Limb (tissue), 2 donors: Measurements from ENCODE around the gene SNX27.
A peak's percentile ranks its signal among the peaks of the same experiment; 100 is the strongest.
"Not testable (repeated sequence)": the region's sequence is repeated elsewhere in the genome, so short reads cannot be mapped to it uniquely, and the experiment has no call there.

Experiments used
- DNase-seq, 2 donors: peaks; one replicate each; pipeline ENCODE4 v3.0.0-alpha.2; 2016; ENCODE audit errors: extremely low spot score in 2 of 2

The SNX27 gene

GRCh38 chr1:151602550-151602949, 9.3 kb upstream of the SNX27 start:
- not testable (repeated sequence) for DNase-seq

GRCh38 chr1:151604291-151604690, 7.6 kb upstream of the SNX27 start:
- no peak for DNase-seq

- no peak for DNase-seq
These were observed 5.5 kb upstream of the SNX27 start for GRCh38 chr1:151606384-151606783.

GRCh38 chr1:151606857-151607256, 5.0 kb upstream of the SNX27 start:
- no peak for DNase-seq

- no peak for DNase-seq
These were observed 1.7 kb upstream of the SNX27 start for GRCh38 chr1:151610142-151610541.

GRCh38 chr1:151611288-151611790, 511 bp upstream of the SNX27 start:
- peak in 1 of 2 donors; percentile 34 for DNase-seq

- peak in 1 of 2 donors; percentile 74 for DNase-seq
These were observed 841 bp downstream of the SNX27 start for GRCh38 chr1:151612501-151613281.

GRCh38 chr1:151613282-151613780, 1.5 kb downstream of the SNX27 start:
- DNase-seq, result peak in 1 of 2 donors; percentile 43

GRCh38 chr1:151615711-151616504, 4.1 kb downstream of the SNX27 start:
- no peak for DNase-seq

GRCh38 chr1:151616505-151616849, 4.6 kb downstream of the SNX27 start:
- DNase-seq, result no peak

- DNase-seq, result no peak
These were observed 6.2 kb downstream of the SNX27 start for GRCh38 chr1:151618003-151618402.

- no peak for DNase-seq
These were observed 6.6 kb downstream of the SNX27 start for GRCh38 chr1:151618470-151618869.

- not testable (repeated sequence) for DNase-seq
These were observed 7.1 kb downstream of the SNX27 start for GRCh38 chr1:151618996-151619395.

- DNase-seq, result no peak
These were observed 7.7 kb downstream of the SNX27 start for GRCh38 chr1:151619489-151620093.

- DNase-seq, result no peak
These were observed 8.4 kb downstream of the SNX27 start for GRCh38 chr1:151620286-151620685.

GRCh38 chr1:151621351-151621750, 9.5 kb downstream of the SNX27 start:
- DNase-seq, result no peak

- DNase-seq, result no peak
These were observed 12.9 kb downstream of the SNX27 start for GRCh38 chr1:151624783-151625182.

- no peak for DNase-seq
These were observed 15.0 kb downstream of the SNX27 start for GRCh38 chr1:151626740-151627334.

GRCh38 chr1:151629278-151629677, 17.4 kb downstream of the SNX27 start:
- DNase-seq, result no peak

GRCh38 chr1:151635479-151636072, 23.7 kb downstream of the SNX27 start:
- no peak for DNase-seq
